ENCODE measurements around the gene ATAD3C.
"Not testable (repeated sequence)": the region's sequence is repeated elsewhere in the genome, so short reads cannot be mapped to it uniquely, and the experiment has no call there.

ATAD3C gene

DNA sequence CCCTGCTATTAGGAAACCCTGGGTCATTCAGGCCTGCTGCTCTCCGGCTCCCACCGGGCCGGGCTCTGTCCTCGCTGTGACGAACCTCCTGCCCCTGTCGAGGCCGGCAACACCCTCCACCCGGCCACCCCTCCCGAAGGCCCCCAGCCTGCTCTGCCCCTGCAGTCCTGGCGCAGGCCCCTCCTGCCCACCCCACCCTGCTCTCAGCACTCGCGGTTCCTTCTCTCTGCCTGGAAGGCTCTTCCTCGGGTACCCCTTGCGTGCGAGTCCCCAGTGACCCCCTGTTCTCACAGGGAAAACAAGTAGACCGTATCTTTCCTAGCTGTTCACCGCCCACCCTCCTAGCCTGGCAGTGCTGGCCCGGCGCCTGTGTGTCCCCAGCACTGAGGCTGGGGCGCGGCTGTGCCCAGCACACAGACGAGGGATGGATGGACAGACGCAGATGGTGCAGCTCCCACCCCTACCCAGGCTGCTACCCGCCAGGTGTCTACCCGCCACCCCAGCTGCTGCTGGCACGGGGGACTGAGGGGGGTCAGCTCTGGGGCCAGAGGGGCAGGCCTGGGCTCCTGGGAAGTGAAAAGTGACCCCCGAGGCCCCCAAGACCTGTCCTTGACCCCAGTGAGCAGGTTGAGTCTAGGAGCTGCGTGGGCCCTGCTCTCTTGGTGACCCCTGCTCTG is 17.1 kb upstream of the ATAD3C start:
- DNase-seq = no peak

DNA sequence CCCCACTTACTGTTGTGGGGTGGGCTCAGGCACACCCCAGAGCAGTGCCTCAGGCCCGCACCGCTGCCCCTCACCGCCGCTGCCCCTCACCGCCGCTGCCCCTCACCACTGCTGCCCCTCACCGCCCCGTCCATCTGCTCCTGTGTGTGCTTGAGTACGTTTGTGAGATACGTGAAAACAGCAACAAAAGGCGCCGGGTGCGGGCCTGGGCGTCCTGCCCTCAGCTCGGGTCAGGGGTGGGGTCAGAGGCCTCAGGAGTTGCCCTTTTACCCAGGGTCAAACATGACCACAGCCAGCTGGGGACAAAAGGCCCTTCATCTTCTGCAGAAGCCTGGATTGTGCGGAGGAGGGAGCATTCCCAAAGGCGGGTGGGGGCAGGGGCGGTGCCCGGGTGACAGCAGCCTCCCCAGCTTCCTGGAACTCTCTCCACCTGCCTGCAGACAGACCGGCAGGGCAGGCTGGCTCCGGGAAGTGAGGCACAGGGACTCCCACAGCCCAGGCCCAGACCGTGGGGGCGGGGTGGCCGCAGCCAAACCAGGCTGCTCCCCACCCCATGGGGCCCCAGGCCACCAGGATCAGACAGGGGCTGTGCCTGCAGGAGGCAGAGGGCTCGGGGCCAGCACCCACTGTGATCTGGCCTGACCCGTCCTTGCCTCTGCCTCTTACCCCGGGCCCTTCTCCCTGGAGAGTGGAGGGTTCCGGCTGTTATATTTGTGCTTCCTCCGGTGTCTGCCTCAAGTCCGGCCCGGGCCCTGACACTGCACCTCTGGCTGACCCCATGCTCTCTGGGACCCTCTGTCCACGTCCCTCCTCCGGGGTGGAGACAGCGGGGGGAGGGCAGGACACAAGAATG is 16.3 kb upstream of the ATAD3C start:
- DNase-seq = no peak

DNA sequence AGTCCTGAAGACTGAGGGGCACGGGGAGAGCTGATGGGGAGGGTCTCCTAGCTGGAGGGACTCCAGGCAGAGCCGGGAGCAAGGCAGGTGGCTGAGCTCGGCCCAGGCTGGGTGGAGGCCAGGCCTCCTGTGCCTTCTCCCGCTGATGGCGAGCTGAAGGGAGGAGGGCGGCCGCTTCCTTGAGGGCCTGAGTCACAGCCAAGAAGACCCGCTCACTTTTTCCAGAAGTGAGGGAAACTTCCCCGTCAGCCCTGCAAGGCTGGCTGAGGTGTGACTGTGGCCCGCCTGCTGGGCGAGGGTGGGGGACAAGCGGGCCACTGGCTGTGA is 15.7 kb upstream of the ATAD3C start:
- no peak for DNase-seq

DNA sequence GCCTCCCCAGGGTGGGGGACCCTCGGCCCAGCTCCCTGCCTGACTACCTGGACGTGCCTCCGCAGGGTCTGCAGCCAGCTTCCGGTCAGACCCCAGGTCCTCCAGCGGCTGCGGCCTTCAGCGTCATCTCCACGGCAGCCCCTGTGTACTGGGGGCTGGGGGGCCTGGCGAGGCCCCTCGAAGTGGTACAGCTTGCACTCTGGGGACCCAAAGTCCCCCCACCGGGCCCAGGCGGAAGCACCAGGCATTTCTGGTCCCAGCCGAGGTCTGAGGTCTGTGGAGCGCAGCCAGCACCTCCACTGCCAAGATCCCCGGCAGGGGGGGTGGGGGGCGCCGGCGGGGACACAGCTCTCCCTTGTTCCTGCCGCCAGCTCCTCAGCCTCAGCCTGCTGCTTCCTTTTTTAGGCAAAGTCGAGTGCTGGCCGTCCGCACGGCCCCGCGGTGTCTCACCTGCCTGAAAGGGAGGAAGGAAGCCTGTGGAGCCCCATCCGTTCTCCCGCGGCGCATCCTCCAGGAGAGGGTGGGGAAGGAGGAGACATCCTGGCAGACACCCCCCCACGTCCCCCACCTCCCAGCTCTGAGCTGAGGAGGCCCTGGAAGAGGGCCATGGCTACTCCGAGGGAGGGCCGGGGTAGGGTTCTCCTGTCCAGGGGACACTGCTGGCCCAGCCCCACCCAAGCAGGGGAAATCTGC is 15.2 kb upstream of the ATAD3C start:
- DNase-seq = no peak

DNA sequence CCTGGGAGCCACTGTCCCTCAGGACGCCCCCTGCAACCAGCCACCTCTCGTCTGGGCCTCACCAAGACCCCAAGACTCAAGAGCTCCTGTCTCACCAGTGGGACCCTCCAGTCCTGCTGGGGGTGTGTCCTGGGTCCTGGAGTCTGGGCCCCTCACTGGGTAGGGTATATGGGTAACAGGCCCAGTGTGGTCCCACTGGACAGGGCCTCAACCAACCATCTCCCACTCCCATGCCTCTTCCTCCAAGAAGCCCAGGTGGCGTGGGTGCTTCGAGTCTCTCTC is 14.7 kb upstream of the ATAD3C start:
- DNase-seq = no peak

DNA sequence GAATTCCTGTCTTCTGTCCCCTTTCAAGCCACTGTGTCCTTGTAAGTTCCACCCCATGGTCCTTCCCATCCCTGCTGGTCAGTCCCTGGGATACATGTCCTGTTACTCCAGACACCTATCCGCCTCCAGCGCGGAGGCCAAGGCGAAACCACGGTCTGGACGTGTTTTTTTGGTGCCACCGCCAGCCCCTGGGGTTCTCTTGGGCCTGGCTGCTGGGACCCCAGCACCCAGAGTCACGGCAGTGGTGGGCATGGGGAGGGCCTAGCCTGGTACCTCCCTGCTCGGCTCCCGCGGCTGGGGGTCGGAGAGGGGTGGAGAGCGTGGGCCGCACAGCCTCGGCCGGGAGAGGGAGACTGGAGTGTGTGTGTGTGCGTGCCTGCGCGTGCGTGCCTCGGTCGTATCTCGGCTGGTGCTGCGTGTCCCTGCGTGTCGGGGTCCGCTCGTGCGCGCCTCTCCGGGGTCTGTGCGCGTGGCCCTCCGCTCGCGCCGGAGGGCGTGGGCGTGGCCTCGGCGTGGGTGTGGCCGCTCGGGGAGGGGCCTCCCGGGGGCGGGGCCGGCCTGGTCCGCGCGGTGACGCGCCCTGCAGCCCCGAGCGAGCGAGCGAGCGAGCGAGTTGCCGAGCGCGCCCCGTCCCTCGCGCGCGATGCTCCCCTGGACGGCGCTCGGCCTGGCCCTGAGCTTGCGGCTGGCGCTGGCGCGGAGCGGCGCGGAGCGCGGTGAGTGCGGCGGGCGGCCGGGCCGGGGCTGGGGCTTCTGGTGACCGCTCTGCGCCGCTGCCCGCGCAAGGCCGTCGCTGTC is 14.2 kb upstream of the ATAD3C start, which contains the start of gene VWA1:
VWA1 (plus strand) TSS at position 585 of the 798 bp plus-strand sequence; CDS start at position 644, 59 bp downstream.
- DNase-seq = peak; percentile 47

DNA sequence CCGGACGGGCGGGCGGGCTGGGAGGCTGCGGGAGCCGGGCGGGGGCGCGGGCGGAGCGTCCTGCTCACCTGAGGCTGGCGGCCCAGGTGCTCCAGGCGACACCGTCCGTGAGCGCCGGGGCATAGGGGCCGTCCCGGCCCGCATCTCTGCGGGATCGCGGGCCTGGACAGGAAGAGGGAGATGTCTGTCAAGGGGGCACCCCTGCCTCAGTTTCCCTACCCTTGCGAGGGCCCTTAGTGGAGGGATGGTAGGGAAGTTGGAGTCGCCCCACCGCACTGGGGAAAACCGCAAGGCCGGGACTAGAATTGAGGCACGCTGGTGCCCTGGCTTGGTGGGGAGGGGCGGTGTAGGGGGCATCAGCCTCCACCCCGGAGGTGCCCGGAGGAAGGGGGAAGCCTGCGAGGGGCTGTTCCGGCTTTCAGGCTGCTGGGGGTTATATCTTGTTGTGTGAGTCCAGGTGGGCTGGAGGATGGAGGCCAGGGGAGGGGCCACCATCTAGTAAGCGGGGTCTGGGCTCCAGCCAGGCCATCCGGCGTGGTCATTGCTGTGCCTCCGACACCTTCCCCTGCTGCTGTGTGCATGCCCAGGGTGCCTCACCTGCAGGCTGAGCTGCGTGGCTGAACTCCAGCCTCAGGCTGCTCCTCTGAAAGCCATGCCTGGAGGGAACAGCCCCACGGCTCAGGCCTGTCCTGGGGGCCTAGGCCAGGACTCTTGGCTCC is 13.4 kb upstream of the ATAD3C start:
- no peak for DNase-seq

DNA sequence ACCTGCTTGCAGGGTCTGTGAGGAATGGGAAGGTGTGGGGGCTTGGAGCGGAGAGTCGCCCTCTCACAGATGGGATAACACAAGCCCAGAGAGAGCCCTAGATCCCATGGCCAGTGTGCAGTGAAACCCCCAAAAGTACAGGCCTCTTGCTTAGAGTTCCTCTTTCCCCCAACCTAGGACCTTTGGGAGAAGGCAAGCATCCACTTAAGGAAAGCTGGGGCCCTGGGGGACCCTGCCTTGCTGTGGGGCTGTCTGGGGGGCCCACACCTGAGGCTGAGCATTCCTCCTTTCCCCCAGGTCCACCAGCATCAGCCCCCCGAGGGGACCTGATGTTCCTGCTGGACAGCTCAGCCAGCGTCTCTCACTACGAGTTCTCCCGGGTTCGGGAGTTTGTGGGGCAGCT is 12.9 kb upstream of the ATAD3C start:
- no peak for DNase-seq

DNA sequence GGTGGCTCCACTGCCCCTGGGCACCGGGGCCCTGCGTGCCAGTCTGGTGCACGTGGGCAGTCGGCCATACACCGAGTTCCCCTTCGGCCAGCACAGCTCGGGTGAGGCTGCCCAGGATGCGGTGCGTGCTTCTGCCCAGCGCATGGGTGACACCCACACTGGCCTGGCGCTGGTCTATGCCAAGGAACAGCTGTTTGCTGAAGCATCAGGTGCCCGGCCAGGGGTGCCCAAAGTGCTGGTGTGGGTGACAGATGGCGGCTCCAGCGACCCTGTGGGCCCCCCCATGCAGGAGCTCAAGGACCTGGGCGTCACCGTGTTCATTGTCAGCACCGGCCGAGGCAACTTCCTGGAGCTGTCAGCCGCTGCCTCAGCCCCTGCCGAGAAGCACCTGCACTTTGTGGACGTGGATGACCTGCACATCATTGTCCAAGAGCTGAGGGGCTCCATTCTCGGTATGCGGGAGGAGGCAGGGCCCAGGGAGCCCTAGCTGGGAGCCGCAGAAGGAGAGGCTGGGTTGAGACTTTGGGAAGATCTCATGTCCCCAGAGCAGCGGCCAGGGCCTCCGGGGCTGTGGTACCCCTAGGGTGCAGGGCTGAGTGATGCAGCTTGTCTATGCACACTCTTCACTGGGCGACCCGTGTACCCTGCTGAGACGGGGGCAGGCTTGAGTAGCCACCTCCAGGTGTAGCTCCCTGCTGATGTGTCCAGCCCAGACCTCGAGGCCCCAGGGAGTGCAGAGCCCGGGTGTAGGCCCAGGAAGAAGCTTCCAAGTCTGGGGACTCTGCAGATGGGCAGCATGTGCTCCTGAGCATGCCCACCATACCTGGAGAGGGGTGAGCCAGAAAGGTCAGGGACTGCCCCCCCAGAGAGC is 12.2 kb upstream of the ATAD3C start:
- DNase-seq = no peak

DNA sequence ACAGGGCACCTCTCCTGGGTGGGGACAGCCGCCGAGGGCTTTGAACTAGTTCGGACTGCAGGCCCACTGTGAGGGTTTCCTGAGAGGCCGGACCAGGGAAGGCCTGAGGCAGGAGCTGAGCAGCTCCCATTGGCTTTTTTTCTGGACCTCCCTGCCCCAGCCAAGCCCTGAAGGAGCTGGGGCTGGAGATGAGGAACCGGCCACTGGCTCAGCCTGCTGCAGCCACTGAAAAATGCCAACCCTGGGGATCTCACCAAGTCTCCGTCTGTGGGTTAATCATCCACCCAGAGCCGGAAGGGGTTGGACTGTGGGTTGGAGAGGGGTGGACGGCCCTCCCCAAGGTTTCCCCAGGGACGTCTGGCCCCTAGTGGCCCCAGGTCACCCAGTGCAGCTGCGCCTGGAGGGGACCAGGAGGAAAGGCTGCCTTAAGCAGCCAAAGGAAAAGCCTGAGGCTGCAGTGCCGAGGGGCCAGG is 11.5 kb upstream of the ATAD3C start:
- no peak for DNase-seq

DNA sequence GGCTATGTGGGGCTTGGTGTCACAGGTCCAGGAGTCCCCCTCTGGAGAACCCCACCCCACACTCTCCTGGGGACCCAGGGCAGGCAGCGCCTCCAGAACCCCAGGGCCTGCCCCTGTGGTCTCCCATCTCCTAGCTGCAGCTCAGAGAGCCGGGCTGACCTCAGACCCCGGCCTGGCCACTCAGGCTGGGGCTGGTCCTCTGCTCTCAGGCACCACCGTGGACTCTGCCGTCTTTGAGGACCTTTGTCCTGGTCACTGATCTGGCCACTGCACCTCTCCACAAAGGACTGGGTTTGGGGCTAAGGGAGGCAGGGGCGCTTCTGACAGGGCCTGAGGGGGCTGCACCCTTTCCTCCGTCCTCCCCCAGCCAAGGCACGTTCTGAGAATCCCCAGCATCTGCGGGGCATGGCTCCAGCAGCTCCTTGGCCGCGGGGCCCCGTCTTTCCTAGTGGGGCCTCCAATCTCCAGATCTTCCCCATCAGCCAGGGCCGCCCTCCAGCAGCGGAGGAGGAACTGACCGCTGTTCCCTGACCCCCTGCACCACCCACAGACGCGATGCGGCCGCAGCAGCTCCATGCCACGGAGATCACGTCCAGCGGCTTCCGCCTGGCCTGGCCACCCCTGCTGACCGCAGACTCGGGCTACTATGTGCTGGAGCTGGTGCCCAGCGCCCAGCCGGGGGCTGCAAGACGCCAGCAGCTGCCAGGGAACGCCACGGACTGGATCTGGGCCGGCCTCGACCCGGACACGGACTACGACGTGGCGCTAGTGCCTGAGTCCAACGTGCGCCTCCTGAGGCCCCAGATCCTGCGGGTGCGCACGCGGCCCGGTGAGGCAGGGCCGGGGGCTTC is 10.7 kb upstream of the ATAD3C start:
- DNase-seq = no peak

DNA sequence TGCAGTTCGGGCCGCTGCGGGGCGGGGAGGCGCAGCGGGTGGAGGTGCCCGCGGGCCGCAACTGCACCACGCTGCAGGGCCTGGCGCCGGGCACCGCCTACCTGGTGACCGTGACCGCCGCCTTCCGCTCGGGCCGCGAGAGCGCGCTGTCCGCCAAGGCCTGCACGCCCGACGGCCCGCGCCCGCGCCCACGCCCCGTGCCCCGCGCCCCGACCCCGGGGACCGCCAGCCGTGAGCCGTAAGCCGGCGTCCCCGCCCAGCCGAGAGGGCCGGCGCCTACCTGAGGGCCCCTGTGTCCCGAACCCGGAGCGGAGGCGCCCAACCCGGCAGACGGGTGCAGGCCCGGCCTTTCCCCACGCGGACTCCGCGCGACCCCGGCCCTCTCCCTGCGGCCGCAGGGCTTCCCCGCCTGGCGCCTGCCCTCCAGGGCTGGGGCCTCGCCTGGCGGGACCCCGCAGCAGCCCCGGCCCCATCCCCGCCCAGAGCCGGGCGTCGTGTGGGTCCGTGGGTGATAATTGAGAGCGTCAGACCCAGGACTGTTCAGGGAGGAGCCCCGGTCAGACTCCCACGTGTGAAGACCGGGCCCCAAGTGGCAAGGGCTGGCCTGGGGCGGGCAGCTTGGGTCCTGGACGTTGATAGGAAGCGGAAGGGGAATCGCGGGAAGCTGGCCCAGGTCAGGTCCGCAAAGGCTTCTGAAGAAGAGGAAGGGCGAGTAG is 9.8 kb upstream of the ATAD3C start:
- no peak for DNase-seq

DNA sequence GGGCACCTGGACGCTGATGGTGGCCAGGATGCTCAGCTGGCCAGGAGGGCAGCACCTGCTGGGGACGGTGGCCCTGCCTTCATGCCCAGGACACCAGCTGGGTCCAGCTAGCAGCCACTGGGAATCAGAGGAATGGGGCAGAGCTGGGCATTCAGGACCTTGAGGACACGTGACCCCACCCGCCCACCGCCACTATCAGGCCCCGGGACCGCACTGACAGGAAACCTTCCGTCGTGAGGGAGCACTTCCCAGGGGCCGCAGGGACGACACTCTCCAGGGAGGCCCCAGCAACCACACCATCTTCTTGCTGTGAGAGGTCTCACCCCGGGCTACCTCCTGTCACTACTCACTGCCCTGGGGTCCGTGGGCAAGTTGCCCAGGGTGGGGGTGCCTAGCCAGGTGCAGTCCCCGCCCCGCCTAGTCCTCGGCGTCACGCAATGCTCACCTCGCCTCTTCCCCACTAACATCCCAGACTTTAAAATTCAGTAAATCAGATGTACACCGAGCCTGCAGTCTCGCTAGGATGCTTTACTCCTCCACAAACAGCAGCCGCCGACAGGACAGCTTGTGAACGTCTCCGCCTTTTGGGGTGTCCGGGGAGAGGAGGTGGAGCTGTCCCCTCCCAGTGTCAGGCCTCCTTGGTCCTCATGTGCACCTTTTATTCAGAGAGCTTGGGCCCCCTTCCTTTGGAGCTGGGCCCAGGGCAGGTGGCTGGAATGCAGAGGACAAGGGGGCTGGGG is 9.1 kb upstream of the ATAD3C start:
- DNase-seq = no peak

DNA sequence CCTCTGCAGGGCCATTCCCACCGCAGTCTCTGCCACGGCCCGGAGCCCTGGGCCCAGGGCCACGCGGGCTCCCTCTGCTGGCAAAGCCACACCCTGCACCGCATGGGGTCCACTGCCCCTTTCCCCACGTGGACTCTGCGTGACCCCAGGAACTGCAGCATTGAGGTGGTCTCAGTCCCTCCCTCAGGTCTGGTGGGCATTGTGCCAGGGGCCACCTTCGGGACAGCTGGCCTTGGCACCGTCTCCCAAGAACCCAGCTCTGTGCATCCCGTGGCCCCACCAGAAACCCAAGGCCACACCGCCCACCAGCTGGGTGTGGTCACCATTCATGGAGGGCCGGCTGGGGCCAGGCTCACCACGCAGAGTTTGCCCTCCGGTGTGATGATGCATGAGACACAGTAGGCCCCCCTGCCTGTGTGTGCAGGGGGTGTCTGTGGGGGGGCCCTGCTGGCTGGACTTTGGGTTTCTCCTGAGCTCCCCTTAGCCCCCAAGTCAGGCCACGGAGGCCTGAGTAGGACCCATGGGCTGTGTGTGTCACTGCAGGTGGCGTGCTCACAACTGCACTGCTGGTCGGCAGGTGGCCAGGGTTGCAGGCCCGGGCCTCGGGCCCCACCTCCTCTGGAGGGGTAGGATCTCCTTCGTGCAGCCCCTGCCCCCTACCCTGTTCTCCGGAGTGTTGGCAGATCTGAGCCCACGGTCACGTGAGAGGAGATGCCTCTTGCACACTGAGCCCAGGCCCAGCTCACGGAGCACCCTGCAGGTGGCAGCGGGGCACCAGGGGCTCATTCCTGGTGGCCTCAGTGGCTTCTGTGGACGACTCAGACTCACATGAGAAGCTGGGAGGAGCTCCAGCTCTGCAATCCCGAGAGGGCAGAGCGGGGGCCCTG is 8.2 kb upstream of the ATAD3C start:
- peak; percentile 38 for DNase-seq

DNA sequence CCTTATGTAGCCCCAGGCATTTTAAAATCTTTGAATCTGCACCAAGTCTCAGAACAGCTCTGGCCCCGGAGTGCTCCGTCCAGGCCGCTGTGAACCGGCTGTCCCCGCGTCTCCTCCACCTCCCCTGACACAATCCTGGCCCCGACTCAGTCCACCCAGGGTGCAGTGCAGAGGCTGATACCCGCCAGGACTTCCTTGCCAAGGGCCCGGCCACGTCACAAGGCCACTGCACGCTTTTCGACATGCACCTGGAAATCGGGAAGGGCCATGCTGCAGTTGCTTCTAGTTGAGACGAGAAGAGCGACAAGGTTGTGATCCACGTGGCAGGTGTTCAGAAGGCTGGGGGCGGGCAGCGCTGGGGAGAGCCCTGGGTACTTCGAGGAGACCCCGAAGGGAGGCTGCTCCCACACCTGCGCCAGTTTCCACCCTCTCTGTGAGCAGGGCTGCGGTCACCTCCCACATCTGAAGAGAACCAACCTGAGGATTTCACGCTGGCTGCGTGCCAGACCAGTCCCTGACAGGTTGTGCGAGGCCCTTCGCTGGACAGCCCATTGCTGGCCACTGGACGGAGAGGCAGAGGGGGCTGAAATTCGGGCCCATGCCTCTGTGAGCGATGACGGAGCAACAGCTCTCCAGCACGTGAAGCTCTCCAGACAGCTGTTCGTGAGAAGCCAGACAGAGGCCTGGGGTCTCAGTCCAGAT is 7.3 kb upstream of the ATAD3C start:
- DNase-seq = no peak

DNA sequence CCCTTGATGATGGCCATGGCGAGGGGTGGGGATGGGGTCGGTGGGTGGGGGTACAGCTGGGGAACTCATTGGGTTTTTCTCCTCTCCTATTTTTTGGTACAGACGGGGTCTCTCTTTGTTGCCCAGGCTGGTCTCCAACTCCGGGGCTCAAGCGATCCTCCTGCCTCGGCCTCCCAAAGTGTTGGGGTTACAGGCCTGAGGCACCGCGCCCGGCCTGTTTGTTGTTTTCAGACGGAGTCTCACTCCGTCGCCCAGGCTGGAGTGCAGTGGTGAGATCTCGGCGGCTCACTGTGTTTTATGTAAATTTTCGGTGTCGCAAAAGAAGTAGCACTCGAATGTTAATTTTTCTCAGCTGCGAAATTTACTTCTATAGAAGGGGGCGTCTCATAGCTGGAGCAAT is 2.9 kb upstream of the ATAD3C start:
- DNase-seq = not testable (repeated sequence)

DNA sequence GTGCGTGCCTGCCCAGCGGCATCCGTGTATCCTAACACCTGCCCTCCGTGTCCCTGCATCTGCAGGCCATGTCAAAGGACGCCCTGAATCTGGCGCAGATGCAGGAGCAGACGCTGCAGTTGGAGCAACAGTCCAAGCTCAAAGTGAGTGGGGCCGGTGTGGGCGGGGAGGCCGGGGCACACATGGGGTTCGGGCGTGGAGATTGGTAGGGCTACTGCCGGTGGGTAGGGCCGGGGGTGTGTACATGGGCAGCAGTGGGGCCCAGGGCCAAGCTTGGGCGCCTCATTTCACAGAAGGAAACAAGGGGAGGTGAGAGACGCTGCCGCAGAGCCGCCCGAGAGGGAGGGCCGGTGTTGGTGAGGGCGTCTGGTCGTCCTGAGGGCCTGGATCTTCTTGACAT is 1.1 kb downstream of the ATAD3C start:
- not testable (repeated sequence) for DNase-seq

All from effector CD8-positive, alpha-beta T cell (primary cell).